GM10266 (cell line): ENCODE results near the gene LRIG1.
A peak's percentile ranks its signal among the peaks of the same experiment; 100 is the strongest.

Experiments used
- DNase-seq: peaks from one replicate; pipeline ENCODE4 v3.0.0; 2012; ENCODE audit errors: extremely low spot score
- CTCF ChIP-seq: IDR thresholded peaks from 2 replicates; pipeline ENCODE4 v1.5.1; 2012; ENCODE audit warnings: mild to moderate bottlenecking, low read depth; ENCODE audit not compliant: control insufficient read depth, insufficient read depth; ENCODE audit errors: missing control alignments

Gene LRIG1

GRCh38 chr3:66386925-66387650, 113.7 kb downstream of the LRIG1 start:
- no peak for TF ChIP-seq CTCF
- peak; percentile 58 for DNase-seq

GRCh38 chr3:66386011-66386924, 114.6 kb downstream of the LRIG1 start:
- DNase-seq: peak; percentile 57
- no peak for TF ChIP-seq CTCF

- TF ChIP-seq CTCF: no peak
- no peak for DNase-seq
Measured at GRCh38 chr3:66385066-66385465, 115.8 kb downstream of the LRIG1 start.

- TF ChIP-seq CTCF: no peak
- DNase-seq: no peak
Measured at GRCh38 chr3:66383998-66384745, 116.7 kb downstream of the LRIG1 start.

GRCh38 chr3:66383023-66383422, 117.8 kb downstream of the LRIG1 start:
- no peak for DNase-seq
- no peak for TF ChIP-seq CTCF

- TF ChIP-seq CTCF: no peak
- no peak for DNase-seq
Measured at GRCh38 chr3:66382142-66382541, 118.7 kb downstream of the LRIG1 start.
